PFSK-1 (cell line): Measurements from ENCODE around the gene TCEAL4.

ENCODE experiments used
- FOXP2 ChIP-seq: optimal IDR thresholded peaks from 2 replicates; pipeline ENCODE3; 2011; ENCODE audit warnings: borderline replicate concordance, control low read depth, inconsistent platforms; ENCODE audit not compliant: insufficient read depth; ENCODE audit errors: extremely low read length, extremely low read depth
- POLR2AphosphoS5 ChIP-seq: IDR thresholded peaks from 2 replicates; pipeline ENCODE4 v1.6.1; 2012; ENCODE audit warnings: low read depth, mild to moderate bottlenecking, control low read depth, low read length, moderate library complexity
- REST ChIP-seq, 2 experiments: IDR thresholded peaks; 2 replicates each; pipeline versions ENCODE4 v1.6.1 to v1.8.0; 2011 to 2012; ENCODE audit warnings: low read depth in 2 of 2, low read length in 2 of 2, control low read depth in 1 of 2, inconsistent platforms in 1 of 2, mild to moderate bottlenecking in 1 of 2, moderate library complexity in 1 of 2; ENCODE audit not compliant: insufficient read depth in 1 of 2
- SIN3A ChIP-seq: IDR thresholded peaks from 2 replicates; pipeline ENCODE4 v1.6.1; 2012; ENCODE audit warnings: mild to moderate bottlenecking, low read length, moderate library complexity, borderline replicate concordance; ENCODE audit not compliant: insufficient read depth
- TAF1 ChIP-seq: IDR thresholded peaks from 2 replicates; pipeline ENCODE4 v1.6.1; 2012; ENCODE audit warnings: low read length, control low read depth, borderline replicate concordance; ENCODE audit not compliant: insufficient read depth

The TCEAL4 gene

GRCh38 chrX:103624111-103624510 is 38.8 kb downstream of the TCEAL4 start:
- TF ChIP-seq FOXP2 = no peak

- no peak for TF ChIP-seq REST (IDR thresholded peaks at IDR 0.05; ENCODE audit: insufficient read depth in 1 of 2, low read depth in 2 of 2, low read length in 2 of 2)
- TF ChIP-seq POLR2AphosphoS5 = no peak
- no peak for TF ChIP-seq SIN3A
- no peak for TF ChIP-seq TAF1
- no peak for TF ChIP-seq FOXP2
Measured at GRCh38 chrX:103626855-103627254, 41.5 kb downstream of the TCEAL4 start.

GRCh38 chrX:103628386-103629317 is 43.3 kb downstream of the TCEAL4 start, which contains the start of gene TCEAL1:
TSS of gene TCEAL1 (plus strand) at chrX:103628975. CDS start at chrX:103629917, 942 bp downstream.
- TF ChIP-seq FOXP2 = no peak
- no peak for TF ChIP-seq POLR2AphosphoS5
- no peak for TF ChIP-seq TAF1

DNA sequence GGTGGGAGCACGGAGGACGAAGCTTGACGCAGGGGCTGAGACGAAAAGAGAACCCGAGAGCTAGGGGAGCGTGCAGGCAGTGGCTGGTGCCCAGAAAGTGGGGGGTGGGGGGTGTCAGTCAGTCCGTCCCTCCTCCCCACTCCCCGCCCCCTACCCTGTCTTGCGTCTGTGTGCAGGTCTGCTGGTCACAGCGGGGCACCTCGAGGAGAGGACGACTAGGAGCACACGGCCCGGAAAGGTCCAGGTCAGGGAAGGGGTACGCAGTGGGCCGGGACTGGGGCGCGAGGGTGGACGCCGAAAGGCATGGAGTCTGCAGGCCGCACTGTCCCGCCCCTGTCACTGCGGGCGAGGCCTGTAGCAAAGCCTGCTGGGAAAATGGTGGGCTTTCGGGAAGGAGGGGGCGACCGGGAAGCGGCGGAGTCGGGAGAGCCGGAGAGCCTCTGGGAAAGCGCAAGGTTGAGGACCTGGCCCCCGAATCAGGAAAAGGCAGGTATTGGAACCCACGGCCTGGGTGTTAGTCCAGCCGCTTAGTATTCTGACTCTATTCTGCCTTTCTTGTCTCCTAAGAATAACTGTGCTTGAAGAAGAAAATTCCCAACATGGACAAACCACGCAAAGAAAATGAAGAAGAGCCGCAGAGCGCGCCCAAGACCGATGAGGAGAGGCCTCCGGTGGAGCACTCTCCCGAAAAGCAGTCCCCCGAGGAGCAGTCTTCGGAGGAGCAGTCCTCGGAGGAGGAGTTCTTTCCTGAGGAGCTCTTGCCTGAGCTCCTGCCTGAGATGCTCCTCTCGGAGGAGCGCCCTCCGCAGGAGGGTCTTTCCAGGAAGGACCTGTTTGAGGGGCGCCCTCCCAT is 44.2 kb downstream of the TCEAL4 start:
- no peak for TF ChIP-seq REST (IDR thresholded peaks at IDR 0.05; ENCODE audit: insufficient read depth in 1 of 2, low read depth in 2 of 2, low read length in 2 of 2)
- no peak for TF ChIP-seq FOXP2
- TF ChIP-seq POLR2AphosphoS5 = peak; percentile 48; the same call in 1 of the 2 replicates
- TF ChIP-seq TAF1 = no peak
- peak; percentile 56; the same call in 1 of the 2 replicates for TF ChIP-seq SIN3A

DNA sequence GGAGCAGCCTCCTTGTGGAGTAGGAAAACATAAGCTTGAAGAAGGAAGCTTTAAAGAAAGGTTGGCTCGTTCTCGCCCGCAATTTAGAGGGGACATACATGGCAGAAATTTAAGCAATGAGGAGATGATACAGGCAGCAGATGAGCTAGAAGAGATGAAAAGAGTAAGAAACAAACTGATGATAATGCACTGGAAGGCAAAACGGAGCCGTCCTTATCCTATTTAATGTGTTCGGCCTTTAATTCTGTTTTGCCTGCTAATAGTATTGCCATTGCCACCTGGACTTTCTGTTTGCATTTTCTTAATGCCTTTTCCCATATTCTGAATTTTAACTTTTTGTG is 44.8 kb downstream of the TCEAL4 start:
- TF ChIP-seq REST (IDR thresholded peaks at IDR 0.05; ENCODE audit: insufficient read depth in 1 of 2, low read depth in 2 of 2, low read length in 2 of 2) (no peak), SIN3A (no peak)

DNA sequence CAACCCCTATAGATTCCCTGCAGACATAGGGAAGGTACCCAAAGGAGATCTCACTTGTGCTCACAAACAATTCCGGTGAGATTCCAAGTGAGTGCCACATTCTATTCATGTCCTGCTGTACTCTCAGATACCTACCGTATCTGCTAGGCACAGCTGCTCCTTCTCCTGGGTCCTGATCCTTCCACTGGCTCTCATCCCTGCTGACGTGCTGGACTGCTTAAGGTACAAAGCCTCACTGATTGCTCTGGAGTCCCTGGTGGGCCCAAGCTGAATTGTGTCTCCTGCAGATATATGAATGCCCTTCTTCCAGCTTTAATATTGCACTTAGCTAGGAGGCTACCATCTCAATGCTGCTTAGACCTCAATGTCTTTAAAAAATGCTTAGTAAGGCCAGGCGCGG is 45.8 kb downstream of the TCEAL4 start:
- no peak for TF ChIP-seq FOXP2
- no peak for TF ChIP-seq POLR2AphosphoS5
- TF ChIP-seq REST (IDR thresholded peaks at IDR 0.05; ENCODE audit: insufficient read depth in 1 of 2, low read depth in 2 of 2, low read length in 2 of 2) = no peak
- no peak for TF ChIP-seq TAF1
- TF ChIP-seq SIN3A = no peak
